ENCODE results near the gene ISCU. TPM values are rescaled to one million over a fixed set of nuclear protein-coding genes. Genes with fewer than 3 reads are reported as not detected.

The ISCU gene
- total RNA-seq, 2 donors from 2014 or later = 63.1 to 66.0 TPM

DNA sequence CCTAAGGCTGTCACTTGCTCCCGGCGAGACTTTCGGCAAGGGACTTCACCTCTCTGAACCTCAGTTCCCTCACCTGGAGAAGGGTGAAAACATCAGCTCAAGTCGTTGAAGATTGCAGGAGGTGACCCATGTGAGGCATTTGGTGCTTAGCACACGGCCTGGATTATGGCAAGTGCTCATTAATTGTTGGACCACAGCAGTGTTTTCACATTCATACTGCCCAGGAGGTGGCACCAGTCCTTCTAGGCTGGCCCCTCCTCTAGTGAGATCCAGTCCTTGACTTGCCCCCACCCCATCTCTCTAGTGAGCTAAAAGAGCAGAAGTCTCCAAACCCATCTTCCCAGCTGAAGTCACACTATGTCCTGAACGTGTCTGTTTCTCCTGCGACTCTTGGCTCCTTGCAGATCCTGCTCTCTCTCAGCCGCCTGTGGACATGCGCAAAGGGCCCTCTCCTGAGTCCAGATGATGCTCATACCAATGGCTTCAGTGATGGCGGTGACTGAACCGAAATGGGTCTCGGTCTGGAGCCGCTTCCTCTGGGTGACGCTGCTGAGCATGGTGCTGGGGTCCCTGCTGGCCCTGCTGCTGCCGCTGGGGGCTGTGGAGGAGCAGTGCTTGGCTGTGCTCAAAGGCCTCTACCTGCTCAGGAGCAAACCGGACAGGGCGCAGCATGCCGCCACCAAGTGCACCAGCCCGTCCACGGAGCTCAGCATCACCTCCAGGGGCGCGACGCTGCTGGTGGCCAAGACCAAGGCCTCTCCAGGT lies 45.7 kb upstream of the ISCU start:
- no peak overlapping the region for H3K27ac ChIP-seq (ENCODE audit: low read depth, low read length)
- WGBS, 2 experiments (ENCODE audit: insufficient coverage in 1 of 2, insufficient read length in 1 of 2) = 93 to 97% methylated on average over 19 to 23 of the region's 23 CpGs
- H3K4me3 ChIP-seq (ENCODE audit: low read length) = peak overlapping the region; percentile 96
- H3K4me1 ChIP-seq (ENCODE audit: control insufficient read depth, insufficient read depth, low read length) = peaks cover 4% of the 10 kb centered on the region
- no peak overlapping the region for H3K9ac ChIP-seq (ENCODE audit: extremely low read depth, low read length, poor library complexity, severe bottlenecking)
- no peaks in the 10 kb centered on the region for H3K9me3 Mint-ChIP-seq
- H3K36me3 ChIP-seq (ENCODE audit: control insufficient read depth, insufficient read depth, low read length) = peaks cover 45% of the 10 kb centered on the region
- H3K27me3 Mint-ChIP-seq (ENCODE audit: insufficient read depth) = no peaks in the 10 kb centered on the region
- peak; percentile 76 for DNase-seq
- TF ChIP-seq, protein P1, sequence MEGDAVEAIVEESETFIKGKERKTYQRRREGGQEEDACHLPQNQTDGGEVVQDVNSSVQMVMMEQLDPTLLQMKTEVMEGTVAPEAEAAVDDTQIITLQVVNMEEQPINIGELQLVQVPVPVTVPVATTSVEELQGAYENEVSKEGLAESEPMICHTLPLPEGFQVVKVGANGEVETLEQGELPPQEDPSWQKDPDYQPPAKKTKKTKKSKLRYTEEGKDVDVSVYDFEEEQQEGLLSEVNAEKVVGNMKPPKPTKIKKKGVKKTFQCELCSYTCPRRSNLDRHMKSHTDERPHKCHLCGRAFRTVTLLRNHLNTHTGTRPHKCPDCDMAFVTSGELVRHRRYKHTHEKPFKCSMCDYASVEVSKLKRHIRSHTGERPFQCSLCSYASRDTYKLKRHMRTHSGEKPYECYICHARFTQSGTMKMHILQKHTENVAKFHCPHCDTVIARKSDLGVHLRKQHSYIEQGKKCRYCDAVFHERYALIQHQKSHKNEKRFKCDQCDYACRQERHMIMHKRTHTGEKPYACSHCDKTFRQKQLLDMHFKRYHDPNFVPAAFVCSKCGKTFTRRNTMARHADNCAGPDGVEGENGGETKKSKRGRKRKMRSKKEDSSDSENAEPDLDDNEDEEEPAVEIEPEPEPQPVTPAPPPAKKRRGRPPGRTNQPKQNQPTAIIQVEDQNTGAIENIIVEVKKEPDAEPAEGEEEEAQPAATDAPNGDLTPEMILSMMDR (conservative IDR thresholded peaks at IDR 0.05) = no peak
- no peak overlapping the region for H3K27ac Mint-ChIP-seq
- peaks cover 11% of the 10 kb centered on the region for H3K4me1 Mint-ChIP-seq
- no peaks in the 10 kb centered on the region for H3K27me3 ChIP-seq (ENCODE audit: control insufficient read depth, insufficient read depth, low read length, poor library complexity, severe bottlenecking)
- H3K4me3 Mint-ChIP-seq = peak overlapping the region; percentile 88
- H3K9me3 ChIP-seq (ENCODE audit: control insufficient read depth, low read length) = no peaks in the 10 kb centered on the region
- peaks cover 30% of the 10 kb centered on the region for H3K36me3 Mint-ChIP-seq (ENCODE audit: low read depth)

DNA sequence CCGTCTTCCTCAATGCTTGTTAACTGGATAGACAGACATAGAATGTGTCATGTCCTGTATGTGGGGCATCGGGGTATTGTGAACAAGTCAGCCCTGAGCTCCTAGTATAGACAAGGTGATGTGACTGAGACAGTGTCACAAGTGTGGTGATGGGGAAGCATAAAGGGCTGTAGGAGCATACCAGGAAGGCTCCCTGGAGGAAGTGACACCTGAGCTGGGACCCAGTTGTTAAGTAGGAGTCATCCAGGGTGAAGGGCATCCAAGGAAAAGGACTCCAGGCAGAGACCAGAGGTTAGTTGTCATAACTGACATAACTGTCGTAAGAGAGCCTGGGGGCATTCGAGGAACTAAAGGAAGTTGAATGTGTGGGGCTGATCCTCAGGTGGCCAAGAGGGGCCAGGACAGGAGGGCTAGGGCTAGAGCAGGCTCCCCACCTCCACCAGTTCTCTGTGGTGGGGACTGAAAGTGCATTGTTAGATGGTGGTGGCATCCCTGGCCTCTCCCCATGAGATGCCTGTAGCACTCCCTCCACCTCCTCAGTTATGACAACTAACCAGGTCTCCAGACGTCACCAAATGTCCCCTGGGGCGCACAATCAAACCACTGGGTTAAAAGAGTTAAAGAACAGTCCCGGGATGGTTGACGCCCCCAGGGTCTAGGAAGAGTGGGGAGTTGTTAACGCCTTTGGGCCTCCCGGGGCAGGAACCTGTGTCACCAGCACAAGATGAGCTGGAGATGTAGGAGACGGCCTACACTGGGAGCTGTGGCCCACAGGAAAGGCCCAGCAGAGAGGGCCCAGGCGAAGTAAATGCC lies 44.9 kb upstream of the ISCU start:
- H3K9ac ChIP-seq (ENCODE audit: extremely low read depth, low read length, poor library complexity, severe bottlenecking) = no peak overlapping the region
- DNase-seq = peak; percentile 57
- H3K27ac ChIP-seq (ENCODE audit: low read depth, low read length) = no peak overlapping the region
- no peak overlapping the region for H3K27ac Mint-ChIP-seq
- peaks cover 53% of the 10 kb centered on the region for H3K36me3 ChIP-seq (ENCODE audit: control insufficient read depth, insufficient read depth, low read length)
- TF ChIP-seq, protein P1 (conservative IDR thresholded peaks at IDR 0.05) = no peak
- H3K36me3 Mint-ChIP-seq (ENCODE audit: low read depth) = peaks cover 38% of the 10 kb centered on the region
- H3K27me3 Mint-ChIP-seq (ENCODE audit: insufficient read depth) = no peaks in the 10 kb centered on the region
- H3K4me1 ChIP-seq (ENCODE audit: control insufficient read depth, insufficient read depth, low read length) = peaks cover 4% of the 10 kb centered on the region
- no peak overlapping the region for H3K4me3 ChIP-seq (ENCODE audit: low read length)
- H3K9me3 ChIP-seq (ENCODE audit: control insufficient read depth, low read length) = no peaks in the 10 kb centered on the region
- H3K4me1 Mint-ChIP-seq = peaks cover 8% of the 10 kb centered on the region
- H3K4me3 Mint-ChIP-seq = no peak overlapping the region
- H3K9me3 Mint-ChIP-seq = no peaks in the 10 kb centered on the region
- H3K27me3 ChIP-seq (ENCODE audit: control insufficient read depth, insufficient read depth, low read length, poor library complexity, severe bottlenecking) = no peaks in the 10 kb centered on the region
- WGBS, 2 experiments (ENCODE audit: insufficient coverage in 1 of 2, insufficient read length in 1 of 2) = 95 to 100% methylated on average over 8 to 12 of the region's 12 CpGs

DNA sequence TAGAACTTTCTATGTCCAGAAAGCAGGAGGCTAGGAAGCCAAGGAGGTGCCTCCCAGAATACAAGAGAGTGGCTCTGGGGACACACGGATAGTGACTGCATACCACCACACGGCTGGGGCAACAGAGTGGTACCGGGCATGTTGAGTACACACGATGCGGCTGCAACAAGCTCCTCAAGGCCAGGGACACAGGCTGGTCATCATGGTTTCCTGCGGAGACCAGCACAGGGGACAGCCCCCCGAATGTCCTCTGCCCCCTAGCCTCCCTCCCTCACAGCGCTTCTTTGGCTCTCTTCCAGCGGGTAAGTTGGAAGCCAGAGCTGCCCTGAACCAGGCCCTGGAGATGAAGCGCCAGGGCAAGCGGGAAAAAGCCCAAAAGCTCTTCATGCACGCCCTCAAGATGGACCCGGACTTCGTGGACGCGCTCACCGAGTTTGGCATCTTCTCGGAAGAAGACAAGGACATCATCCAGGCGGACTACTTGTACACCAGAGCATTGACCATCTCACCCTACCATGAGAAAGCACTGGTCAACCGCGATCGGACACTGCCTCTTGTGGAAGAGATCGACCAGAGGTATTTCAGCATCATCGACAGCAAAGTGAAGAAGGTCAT lies 44.2 kb upstream of the ISCU start:
- 92 to 96% methylated on average over 20 to 24 of the region's 24 CpGs for WGBS, 2 experiments (ENCODE audit: insufficient coverage in 1 of 2, insufficient read length in 1 of 2)
- Histone ChIP-seq H3K27ac (ENCODE audit: low read depth, low read length) (no peak overlapping the region), H3K4me3 (ENCODE audit: low read length) (no peak overlapping the region), H3K4me1 (ENCODE audit: control insufficient read depth, insufficient read depth, low read length) (peaks cover 4% of the 10 kb centered on the region), H3K9ac (ENCODE audit: extremely low read depth, low read length, poor library complexity, severe bottlenecking) (no peak overlapping the region), H3K27me3 (ENCODE audit: control insufficient read depth, insufficient read depth, low read length, poor library complexity, severe bottlenecking) (no peaks in the 10 kb centered on the region), H3K9me3 (ENCODE audit: control insufficient read depth, low read length) (no peaks in the 10 kb centered on the region), H3K36me3 (ENCODE audit: control insufficient read depth, insufficient read depth, low read length) (peaks cover 60% of the 10 kb centered on the region)
- no peak overlapping the region for H3K27ac Mint-ChIP-seq
- H3K4me1 Mint-ChIP-seq = peaks cover 8% of the 10 kb centered on the region
- TF ChIP-seq, protein P1 (conservative IDR thresholded peaks at IDR 0.05) = no peak
- DNase-seq = peak; percentile 42
- no peak overlapping the region for H3K4me3 Mint-ChIP-seq
- H3K9me3 Mint-ChIP-seq = no peaks in the 10 kb centered on the region
- peaks cover 44% of the 10 kb centered on the region for H3K36me3 Mint-ChIP-seq (ENCODE audit: low read depth)
- H3K27me3 Mint-ChIP-seq (ENCODE audit: insufficient read depth) = no peaks in the 10 kb centered on the region

Data from endodermal cell (in vitro differentiated cells).